ENCODE results near the gene LDLRAD4. TPM values are rescaled to one million over a fixed set of nuclear protein-coding genes. Genes with fewer than 3 reads are reported as not detected.

LDLRAD4 gene
- polyA plus RNA-seq, 1 donor, result 9.3 TPM

DNA sequence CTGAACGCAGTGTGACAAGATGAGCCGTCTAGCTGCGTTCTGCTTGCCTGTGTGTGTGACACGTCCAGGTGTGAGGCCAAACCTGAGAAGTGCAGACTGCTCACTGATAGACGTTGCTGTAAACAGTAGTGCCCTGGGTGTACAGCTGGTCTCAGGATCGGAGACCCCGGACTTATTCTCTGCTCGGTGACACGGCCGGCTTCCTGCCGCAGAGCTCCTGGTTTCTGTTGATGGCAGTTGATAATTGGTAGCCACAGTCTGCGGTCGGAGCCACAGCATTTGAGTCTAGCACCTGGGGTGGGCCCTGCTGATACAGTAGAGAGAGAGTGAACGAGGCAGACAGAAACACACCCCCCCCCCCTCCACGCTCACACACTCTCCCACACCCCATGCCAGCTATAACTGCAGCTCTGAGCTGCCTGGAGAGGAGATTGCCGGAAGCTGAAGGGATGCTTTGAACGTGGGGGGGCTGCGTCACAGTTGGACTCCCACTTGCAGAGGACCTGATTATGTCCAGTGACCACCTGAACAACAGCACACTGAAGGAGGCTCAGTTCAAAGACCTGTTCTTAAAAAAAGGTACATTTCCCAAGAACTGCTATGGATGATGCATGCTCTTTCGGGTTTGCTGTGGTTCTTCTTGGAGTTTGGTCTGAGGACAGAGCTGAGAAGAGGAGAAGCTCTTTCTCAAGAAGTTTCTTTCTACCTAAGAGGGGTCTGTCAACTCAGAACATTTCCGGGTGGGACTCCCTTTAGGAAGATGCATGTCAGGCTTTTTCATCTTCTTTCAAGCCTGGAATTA is 393.8 kb downstream of the LDLRAD4 start:
- DNase-seq (ENCODE audit: low read depth), result no peak

DNA sequence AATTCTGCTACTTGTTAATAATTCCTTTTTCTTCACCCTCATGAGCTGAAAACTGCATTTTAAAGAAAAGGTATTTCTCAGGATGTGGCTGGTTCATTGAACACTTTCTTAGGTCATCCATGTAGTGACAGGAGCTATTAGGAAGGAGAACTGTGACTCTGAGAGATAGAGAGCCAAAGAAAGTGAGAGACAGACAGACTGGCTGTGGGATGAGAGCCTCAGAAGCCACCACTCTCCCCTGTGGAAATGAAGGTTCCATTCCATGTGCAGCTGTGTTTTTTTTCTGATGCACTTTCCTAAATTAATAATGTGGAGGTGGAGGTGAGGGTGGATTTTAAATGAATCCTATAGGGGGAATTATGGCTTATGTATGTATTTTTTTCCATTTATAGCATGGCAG is 394.5 kb downstream of the LDLRAD4 start:
- DNase-seq (ENCODE audit: low read depth), result no peak

DNA sequence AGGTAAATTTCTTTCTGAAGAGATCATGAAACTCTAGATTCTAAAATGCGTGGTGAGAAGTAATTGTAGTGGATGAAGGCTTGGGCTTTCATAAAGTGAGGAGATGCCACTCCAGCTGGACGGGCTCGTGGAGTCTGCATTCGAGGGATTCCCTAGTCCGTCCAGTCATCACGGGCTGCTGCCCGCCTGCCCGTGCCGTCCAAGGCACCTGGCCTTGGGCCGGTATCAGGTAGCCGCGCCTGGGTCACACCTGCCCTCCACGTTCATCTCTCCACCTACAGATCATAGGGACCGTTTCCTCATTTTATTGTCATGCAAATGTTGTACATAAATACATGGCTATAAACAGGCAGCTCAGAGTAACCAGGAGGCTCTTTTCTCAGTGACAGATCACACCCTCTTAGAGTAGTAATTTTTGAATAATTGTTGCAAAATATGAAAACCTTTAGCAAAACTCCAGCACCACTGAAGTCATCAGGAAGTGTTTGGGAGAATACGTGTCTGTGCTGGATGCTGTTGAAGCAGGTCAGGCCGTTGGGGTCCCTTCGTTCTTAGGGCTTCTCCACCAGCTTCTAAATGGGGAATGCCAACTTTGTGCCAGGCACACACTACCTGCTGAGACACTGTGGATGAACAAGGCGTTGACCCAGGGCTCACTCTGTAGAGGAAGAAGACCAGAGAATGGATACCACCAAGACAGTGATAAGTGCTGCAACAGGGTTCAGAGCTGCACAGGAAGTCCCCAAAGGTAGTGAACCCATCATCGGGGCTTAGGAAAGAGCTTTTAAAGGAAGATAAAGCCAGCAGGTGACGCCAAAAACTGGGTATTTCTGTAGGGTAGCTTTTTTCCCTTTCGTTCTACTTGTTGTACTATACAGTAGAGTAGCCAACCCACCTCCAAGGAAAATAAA is 395.3 kb downstream of the LDLRAD4 start:
- DNase-seq (ENCODE audit: low read depth), result no peak

DNA sequence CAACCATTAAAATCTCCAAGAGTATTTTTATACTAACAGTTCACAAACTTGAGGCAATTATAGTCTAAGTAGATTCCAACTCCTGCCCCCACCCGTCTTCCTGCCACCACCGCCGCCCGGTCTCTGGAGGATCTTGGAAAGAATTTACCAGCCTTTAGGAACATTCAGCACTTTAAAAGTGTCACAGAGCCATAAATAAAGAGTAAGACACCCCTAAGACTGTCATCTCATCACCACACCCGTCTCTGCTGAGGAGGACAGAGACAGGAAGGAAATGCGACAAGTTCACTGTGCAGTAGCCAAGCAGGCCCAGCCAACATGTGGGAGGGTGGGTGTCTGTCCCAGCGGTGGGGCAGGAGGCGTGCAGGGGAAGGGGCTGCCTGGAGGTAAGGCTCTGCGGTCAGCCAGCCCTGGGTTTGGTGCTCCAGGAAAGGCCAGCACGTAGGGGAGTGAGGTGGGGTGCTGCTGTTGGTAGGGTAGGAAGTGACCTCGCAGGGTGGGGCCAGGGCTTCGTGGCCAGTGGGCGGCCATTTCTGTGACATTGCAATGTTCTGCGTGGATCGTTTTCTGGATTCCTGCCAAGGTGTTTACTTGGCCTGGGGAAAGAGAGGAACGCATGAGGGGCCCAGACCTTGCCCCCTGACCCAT is 396.2 kb downstream of the LDLRAD4 start:
- no peak for DNase-seq (ENCODE audit: low read depth)

DNA sequence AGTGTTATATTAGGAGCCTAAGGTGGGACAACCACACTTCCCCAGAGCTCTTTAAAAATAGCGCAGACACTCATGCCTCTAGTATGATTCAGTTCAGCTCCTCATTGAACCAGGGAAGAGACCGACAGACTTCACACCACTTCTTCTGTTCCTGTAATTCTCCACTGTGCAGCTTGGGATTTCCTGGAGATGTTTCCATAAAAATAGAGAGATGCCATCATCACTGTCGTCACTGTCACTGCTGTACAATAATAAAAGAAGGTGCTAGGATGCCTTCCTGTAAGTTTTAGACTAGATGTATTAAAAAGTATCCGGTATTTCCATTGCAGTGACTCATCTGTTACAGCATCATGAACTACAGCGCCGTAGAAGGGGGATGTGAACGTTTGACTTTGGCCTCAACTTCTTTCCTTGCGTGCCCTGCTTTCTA is 396.9 kb downstream of the LDLRAD4 start:
- DNase-seq (ENCODE audit: low read depth), result no peak

DNA sequence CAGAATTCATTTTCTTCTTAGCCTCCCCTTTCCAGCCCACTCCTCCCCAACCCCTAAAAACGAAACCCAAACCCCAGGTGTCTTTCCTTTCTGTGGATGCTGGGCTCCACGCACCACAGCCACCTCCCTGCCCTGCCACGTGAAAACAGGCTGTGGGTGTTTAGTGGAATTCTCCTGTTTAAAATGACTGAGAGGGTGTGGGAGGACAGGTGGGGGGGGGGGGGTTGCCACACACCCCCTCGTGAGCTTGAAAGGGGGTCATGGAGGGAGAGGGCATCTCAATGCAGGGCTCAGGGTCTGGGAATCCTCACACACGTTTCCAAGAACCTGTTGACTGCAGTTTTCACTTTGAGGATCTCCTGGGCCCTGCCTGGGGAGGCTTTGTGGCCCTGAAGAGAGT is 397.5 kb downstream of the LDLRAD4 start:
- DNase-seq (ENCODE audit: low read depth), result no peak

DNA sequence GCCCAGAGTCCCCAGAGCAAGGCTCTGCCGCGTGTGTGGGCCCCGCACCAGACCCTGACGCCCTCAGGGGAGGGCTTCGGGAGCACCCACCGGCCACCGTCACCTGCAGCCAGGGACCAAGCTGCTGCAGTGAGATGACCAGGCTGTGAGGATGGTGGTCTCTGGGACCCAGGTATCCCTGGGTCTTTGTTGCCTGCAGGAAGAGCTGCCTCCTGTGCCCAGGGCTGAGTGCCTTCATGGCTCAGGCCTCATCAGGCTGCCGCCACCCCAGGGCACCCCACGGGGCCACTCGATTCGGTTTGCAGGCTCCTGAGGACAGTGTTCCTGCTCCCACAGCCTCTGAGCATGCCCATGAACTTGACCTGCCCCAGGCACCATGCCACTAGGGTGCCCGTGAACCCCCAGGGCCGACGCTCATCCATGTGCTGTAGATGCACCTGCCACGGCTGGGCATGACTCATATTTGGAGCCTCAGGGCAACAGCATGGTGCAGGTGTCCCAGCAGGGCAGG is 398.0 kb downstream of the LDLRAD4 start:
- no peak for DNase-seq (ENCODE audit: low read depth)

DNA sequence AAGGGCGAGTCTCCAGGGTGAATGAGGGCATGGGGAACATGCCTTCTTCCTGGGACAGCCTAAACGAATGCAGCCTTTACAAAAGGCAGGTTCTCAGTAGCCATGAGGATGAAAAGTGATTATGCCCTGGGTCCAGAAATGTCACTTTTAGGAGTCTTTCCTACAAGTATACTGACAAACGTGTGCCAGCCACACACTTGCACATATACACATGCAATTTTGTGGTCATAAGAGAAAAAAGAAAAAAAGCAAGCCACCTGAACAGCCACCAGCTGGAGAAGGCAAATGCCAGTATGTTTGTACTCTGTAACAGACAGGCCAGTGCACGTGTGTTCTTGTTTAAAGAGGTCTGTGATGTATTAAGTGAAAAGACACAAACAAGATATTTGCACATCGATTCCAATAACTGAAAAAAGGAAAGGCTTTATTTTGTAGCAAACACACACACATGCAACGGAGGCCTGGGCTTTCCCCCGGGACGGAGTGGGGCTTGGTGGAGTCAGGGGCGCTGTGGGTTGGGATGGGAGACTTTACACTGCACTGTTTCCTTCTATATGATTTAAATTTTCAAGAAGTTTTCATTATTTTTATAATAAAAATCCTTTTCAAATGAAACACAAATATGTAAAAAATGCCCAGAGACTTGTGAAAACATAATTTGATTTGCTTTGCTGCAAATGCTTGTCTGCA is 399.4 kb downstream of the LDLRAD4 start:
- no peak for DNase-seq (ENCODE audit: low read depth)

DNA sequence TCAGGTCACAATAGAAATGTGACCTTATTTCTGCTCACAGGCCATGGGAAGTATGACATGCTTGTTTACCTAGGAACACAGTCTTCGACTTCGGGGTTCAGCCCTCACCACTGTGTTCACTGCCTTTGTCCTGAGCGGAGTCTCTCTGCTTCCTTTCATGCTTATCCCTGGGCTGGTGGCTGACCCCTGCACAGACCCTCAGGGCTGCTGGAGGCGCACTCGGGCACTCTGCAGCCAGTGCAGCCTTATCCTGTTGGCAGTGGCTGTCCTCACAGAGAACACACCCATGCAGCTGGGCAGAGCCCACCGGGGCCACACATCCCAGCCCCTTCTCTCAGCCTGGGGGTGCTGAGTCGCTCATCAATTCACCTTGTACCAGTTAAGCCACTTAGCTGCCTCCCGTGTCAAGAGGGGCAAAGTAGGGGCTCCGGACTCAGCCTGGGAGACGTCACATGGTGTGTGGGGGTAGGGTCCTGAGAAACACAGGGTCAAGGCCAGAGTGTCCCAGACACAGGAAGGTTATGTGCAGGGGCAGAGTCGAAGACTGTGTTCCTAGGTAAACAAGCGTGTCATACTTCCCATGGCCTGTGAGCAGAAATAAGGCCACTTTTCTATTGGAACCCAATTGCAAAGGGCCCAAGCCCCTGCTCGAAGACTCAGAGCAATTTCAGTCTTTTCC is 400.3 kb downstream of the LDLRAD4 start:
- DNase-seq (ENCODE audit: low read depth), result no peak

DNA sequence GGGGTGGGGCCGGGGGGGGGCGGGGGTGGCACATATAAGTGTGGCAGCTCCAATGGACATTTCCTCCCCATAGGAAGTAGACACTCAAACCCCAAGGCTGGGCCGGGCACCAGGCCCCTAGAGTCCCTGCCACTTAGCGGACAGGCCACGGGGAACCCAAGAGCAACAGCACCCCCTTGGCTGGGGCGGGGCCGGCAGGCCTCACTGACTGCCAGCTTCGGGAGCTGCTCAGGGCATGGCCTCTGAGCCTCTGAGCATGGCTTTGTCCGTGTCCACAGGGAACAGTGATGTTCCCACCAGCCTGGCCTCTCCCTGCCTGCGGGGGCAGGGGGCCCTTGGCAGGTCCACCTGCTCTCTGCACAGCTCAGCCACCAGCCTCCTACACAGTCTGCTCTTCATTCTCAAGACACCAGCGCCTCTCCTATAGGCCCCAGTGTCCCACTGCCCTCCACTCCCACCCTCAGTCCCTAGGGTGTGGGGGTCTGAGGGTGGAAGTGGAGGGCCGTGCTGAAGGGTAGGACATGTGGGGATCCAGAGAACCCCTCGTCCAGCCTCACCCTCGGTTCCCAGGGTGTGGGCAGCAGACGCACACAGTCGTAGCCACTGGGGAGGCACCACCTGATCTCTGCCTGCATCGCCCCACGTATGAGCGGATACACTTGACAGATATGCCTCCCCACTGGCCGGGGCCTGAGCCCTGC is 401.1 kb downstream of the LDLRAD4 start:
- no peak for DNase-seq (ENCODE audit: low read depth)

DNA sequence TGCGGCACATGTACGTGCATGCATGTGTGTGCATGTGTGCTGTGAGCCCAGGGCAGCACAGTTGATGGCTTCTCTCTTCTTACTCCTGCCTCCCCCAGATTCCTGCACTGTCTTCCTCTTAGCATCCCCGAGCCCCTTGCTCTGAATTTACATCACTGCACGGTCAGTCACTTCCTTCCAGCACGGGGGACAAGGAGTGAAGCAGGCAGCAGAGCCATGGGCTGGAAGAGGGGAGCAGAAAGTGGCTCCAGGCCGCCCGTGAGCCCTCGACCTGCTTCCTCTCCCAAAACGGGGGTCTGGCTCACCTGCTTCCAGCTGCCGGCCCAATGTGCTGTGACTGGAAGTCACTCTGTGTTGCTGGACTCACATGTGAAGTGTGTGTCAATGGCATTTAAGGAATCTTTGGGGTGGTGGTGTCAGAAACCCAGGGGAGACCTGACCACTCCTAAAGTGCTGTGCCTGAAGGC is 401.7 kb downstream of the LDLRAD4 start:
- no peak for DNase-seq (ENCODE audit: low read depth)

DNA sequence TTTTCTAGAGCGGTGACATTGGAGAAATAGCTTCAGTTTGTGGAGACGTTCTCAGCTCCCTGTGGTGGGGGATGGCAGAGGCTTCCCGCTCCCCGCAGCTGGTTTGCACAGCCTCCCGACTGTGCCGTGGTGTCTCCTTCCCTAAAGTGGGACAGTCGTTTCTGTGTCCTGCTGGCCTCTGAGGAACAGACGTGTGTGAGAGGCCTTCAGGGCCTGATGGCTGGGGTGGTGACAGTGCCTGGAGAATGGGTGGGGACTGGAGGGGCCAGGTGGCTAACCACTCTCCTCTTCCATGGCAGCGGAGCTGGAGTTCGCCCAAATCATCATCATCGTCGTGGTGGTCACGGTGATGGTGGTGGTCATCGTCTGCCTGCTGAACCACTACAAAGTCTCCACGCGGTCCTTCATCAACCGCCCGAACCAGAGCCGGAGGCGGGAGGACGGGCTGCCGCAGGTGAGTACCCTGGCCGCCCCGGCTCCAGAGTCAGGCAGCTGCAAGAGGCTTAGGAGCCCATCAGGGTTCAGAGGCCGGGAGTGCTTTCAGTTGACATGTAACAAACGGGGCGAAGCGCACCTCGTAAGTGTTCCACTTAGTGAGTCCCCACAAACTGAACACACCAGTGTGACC is 402.4 kb downstream of the LDLRAD4 start:
- DNase-seq (ENCODE audit: low read depth), result no peak

DNA sequence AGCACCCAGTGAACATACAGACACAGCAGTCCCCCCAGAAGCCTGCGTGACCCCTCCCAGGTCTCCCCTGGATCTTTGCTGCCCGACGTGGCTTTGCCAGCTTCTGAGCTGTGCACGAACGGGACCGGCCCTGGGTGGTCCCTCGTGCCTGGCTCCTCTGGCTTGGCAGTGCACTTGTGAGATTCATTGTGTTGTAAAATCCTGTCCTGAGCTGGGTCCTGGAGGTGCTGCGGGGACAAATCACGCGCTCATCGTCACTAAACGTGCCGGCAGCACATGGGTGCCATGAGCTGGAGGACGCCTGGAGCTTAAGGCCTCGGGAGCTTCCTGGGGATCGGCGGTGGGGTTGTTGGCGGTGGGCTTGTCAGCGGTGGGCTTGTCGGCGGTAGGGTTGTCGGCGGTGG is 402.9 kb downstream of the LDLRAD4 start:
- no peak for DNase-seq (ENCODE audit: low read depth)

DNA sequence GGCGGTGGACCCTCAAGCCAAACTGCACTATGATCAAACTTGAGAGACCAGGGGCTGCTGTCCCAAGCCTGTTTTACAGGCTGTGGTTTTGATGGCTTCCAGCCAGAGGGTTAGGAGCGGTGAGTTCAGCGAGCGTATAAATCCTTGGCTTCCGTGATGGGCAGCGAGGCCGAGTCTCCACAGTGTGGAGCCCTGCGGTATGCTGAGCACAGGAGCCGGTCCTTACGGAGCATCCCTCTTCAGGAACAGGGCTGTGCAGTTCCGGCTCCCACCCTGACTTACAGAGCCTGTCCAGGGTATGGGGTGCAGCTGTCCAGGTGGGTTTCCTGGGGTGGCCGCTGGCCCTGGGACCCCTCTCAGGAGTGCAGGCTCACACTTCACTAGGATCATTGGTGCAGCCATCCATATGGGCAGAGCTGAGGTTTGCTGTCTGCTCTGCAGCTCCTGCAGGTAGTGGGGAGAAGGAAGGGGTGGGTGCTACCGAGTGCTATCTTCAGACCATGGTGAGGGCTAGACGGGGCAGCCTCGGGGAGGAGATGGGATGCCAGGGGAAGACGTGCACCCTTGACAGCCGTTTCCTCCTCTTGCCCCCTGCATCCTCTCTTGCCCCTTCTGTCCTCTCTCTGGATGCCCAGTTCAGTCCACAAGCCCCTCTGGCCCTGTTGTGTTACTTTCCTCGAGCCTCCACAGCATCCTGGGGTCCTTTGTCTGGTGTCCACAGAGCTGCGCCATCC is 403.5 kb downstream of the LDLRAD4 start:
- no peak for DNase-seq (ENCODE audit: low read depth)

DNA sequence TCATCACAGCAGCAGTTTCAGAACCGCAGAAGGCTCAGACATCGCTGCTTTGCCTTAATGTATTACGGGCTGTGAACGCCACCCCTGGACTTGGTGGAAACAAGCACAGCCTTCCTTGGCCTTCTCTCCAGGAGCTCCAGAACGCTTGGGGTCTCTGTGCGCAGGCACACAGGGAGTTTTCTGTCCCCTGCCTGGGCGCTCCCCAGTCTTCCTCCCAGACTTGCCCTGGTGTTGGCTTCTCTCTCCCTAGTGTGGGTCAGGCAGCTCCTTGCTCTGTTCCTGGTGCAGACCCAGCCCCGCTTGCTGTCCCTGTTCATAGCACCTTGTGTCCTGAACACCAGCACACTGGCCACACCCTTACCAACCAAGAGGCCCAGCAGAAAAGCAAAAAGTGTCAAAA is 404.2 kb downstream of the LDLRAD4 start:
- DNase-seq (ENCODE audit: low read depth), result no peak

DNA sequence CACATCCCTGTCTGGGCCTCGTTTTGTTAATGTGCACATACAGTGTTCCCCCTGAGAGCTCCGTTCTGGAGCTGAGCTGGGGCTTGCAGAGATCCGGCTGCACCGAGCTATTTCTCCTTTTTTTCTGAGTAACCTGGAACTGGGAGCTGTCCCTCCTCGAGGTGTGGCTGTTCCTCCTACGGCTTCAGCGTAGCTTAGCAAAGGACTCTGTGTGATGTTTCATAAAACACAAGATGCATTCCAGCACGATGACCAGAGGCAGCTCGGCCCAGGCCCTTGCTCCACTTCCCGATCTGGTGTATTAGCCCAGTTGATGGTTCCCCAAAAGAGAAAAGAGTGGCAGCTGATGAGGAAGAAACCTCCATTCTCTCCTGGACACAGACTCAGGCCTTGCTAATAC is 404.8 kb downstream of the LDLRAD4 start:
- DNase-seq (ENCODE audit: low read depth), result no peak

DNA sequence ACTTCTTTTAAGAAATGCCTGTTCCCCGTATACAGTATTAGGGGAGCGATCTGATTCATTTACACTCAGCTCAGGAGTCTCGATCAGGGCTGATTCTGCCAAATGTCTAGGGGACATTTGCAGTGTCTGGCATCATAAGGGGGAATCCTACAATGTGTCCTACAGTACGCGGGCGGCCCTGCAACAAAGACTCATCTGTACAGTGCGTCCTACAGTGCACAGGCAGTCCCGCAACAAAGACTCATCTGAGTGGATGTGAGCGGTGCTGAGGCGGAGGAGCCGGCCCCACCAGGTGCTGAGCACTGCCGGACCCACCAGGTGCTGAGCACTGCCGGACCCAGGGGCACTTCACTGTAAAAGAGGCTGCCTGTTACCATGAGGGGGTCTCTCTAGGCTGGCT is 405.3 kb downstream of the LDLRAD4 start:
- no peak for DNase-seq (ENCODE audit: low read depth)

DNA sequence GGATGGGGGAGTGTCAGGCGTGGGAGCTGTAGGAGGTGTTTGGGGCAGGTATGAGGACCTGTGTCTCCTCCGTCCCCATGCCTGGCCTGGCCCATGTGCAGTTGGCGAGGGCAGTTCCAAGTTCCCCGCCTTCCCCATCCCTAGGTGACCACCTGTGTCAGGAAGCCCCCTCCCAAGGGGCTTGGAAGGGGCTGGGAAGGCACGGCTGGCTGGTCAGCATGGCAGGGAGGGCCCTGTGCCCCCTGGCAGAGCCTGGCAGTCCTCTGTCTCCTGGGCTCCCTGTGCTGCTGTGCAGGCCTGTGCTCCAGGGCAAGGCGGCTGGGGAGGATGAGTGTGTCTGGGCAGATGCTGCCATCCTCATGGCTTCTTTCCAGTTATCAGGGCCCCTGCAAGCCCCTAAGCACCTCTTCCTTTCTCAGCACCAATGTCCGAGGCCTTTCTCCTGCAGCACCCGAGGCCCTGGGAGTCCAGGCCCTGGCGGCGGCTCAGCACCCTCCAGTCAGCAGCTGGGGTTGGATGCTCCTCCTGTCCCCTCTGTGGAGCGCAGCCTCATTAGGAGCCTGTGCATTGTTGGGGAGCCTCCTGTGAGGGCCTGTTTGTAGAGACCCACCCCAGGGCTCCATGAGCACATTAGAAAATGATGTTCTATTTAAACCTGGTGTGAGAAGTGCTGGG is 406.1 kb downstream of the LDLRAD4 start:
- DNase-seq (ENCODE audit: low read depth), result no peak

Measured in forelimb muscle (tissue), 1 donor.